GM10847 (cell line): ENCODE results near the gene AZIN2.

Experiments used
- POLR2A ChIP-seq: IDR thresholded peaks from 2 replicates; pipeline ENCODE4 v1.6.1; 2011; ENCODE audit not compliant: insufficient read length; ENCODE audit errors: extremely low read depth

AZIN2 gene

DNA sequence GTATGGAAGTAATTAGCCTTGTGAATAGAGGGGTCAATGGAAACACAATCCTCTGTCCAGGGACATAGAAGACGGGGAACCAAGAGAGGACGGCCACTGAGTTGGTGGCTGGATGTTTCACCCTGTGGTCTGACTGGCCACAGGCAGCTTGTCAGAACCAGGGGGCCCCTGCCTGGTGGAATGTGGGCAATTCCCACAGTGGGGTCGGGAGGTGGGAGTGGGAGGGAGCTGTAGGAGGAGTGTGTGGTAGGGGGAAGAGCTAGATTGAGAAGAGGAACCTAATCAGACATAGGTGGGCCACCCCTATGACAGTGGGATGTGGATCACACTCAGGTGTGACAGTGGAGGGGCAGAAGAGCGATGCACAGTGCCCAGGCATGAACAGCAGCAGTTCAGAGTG, 69.6 kb downstream of the AZIN2 start:
- no peak for TF ChIP-seq POLR2A

DNA sequence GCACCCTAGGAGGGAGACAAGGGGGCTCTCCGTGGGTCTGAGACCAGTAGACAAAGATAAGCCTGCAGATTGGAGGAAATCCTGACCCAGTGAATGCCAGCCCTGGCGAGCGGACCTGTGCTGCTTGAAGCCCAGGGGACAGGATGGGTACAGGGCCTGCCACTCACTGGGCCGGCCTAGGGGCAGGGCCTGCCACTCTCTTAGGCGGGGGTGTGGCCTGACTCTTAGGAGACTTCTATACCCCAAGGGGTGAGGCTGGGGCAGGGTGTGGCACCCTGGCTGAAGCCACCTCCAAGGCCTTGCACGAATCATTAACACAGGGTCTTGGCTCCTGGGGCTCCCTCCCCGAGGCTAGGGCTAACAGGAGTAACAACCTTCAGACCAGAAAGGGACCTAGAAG, 70.2 kb downstream of the AZIN2 start:
- TF ChIP-seq POLR2A: no peak

DNA sequence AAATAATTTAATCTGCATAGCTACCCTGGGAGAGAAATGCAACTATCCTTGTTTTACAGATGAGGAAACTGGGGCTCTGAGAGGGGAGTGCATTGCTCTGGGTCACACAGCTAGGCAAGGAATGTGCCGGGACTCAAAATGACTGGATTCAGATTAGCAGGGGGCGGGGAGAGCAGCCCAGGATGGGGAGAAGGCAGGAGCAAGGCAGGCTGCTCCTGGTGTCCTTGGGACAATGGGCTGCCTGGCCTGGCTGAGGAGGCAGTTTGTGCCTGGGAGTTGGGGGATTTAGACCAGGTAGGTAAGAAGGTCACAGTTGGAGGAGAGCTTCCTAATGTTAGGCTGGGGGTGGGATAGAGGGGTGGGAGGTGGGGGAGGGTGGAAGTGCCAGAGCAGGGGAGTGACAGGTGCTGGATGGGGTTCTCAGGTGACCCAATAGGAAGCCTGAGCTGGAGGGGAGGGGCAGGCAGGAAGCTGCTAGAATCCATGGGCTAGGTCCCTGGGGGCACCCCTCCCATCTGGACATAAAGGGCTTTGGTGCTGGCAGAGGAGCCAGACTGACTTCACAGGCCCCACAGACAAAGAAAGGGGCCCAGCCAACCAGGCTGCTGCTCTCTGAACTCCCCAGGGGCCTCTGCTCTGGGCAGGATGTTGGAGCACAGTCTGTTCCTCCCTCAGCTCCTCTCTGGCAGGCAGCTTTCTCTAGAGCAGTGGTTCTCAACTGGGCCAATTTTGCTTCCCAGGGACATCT, 71.9 kb downstream of the AZIN2 start:
- no peak for TF ChIP-seq POLR2A

DNA sequence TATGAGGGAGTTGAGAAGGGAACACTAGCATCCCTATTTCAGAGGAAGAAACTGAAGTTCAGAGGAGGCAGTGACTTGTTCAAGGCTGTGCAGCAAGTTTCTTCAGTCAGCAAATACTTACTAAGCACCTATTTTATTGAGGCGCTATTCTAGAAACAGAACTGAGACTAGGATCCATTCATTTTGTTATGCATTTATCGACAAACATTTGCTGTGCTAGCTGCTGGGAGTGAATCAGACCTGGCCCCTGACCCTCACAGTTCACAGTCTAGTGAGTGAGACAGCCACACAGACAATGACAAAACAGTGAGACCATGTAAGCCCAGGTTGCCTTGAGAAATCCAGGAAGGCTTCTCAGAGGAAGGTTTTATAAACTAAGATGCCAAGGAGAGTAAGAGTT, 72.7 kb downstream of the AZIN2 start:
- TF ChIP-seq POLR2A: no peak

DNA sequence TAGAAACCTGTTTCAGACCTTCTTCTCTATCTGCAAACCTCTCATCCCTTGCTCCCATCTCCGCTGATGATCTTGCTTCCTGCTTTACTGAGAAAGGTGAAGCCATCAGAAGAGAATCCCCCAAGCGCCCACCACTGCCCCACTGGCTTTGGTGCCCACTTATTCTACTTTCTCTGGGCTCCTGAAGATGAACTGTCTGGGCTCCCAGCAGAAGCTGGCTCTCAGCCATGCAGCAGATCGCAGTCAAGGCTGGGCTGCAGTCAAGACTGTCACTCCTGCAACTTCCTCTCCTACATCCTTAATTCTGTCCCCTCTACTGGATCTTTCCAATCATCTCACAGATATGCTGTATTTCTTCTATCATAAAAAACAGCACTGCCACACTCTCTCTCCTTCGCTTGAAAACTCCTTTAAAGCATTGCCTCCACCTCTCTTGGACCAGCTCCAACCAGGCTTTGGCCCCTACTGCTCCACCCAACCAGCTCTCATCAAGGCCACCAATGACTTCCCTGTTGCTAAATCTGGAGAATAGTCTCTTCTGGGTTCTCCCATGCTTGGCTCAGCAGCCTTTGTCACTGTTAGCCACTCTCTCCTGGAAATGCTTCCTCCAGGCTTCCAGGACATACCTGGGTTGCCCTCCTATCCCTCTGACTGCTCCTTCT, 75.1 kb downstream of the AZIN2 start:
- no peak for TF ChIP-seq POLR2A

DNA sequence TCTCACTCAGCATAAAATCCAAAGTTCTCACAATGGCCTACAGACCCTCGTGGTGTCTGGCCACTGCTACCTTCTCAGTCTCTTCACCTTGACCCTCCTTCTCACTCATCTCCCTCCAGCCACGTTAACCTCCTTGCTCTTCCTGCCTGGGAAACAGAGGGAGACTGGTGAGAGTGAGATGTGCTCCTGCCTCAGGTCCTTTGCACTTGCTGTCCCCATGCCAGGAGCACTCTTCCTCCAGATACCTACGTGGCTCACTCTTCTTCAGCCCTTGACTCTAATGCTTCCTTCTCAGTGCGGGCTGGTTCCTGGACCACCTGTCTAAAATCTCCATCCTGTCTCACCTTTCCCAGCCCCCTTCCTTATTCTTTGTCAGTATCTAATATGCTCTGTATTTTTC, 76.2 kb downstream of the AZIN2 start:
- TF ChIP-seq POLR2A: no peak

DNA sequence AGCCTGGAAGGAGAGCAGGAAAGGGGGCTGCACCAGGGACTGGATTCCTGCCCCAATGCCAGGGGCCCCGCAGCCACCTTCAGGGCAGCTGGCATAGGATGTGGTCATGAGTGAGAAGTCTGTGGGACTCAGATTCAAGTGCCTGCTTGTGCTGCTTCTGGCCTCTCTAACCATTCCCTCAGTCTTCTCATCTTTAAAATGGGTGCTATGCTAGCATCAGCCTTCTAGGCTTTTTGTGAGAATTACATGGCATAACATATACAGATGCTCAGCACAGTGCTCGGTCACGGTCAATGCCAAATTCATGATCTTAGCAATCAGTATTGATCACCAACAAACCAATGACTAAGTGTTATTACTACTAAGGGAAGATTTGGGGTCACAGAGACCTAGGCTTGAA, 77.4 kb downstream of the AZIN2 start:
- no peak for TF ChIP-seq POLR2A

DNA sequence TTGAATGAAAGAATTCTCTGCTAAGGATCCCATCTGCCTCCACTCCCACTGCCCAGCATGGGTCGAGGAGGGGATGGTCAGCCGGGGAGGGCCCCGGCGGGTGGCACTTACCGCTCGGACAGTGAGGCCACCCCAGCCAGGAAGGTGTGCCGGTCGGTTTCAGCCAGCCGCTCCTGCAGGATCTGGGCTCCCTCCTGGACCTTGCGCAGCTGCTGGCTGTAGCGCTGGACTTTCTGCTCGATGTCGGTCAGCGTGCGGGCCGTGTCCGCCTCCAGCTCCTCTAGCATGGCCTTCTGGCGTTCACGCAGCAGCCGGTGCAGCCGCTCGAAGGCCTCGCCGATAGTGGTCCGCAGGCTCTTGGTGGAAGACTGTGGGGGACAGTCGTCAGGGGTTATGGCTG, 78.6 kb downstream of the AZIN2 start:
- TF ChIP-seq POLR2A: no peak

DNA sequence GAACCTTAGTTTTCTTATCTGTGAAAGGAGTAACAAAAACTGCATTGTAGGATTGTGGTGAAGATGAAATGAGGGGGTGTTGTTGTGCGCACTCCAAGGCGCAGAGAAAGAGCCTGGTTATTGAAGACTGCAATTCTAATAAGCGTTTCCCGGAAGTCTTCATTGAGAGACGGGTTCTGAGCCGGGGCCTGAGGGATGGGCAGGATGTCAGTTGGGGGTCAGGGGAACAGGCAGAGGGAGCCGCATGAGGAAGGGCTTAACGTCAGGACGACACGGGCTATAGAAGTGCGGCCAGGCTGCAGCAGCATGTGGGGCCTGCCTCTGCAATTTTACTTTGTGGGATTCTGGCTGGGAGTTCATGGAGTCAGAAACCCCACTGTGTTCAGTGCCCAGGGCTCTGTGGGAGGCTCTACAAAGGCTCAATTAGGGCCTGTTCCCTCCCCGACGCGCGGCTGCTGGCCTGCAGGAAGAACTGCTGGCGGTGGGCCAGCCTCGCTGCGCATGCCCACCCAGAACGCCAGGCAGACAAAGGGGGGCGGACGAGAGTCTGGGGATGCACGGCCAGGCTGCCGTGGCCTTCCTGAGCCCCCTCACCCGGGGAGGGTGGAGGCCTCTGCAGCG, 80.2 kb downstream of the AZIN2 start:
- no peak for TF ChIP-seq POLR2A

DNA sequence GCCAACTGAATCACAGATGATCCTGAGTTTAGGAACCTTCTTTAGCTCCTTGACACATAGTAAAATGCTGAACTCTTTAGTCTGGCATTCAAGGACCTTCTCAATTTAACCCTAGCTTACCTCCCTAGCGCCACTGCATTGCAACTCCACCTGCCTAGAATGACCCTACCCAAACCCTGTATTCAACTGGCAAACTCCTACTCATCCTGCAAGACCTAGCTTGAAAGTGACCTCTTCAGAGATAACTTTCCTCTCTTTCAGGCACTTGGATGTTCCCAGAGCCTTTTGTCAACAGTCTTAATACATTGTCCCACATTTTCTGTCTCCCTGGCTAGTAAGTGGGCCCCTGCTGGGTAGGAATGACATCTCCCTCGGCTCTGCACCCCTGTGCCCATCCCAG, 81.2 kb downstream of the AZIN2 start:
- TF ChIP-seq POLR2A: no peak

DNA sequence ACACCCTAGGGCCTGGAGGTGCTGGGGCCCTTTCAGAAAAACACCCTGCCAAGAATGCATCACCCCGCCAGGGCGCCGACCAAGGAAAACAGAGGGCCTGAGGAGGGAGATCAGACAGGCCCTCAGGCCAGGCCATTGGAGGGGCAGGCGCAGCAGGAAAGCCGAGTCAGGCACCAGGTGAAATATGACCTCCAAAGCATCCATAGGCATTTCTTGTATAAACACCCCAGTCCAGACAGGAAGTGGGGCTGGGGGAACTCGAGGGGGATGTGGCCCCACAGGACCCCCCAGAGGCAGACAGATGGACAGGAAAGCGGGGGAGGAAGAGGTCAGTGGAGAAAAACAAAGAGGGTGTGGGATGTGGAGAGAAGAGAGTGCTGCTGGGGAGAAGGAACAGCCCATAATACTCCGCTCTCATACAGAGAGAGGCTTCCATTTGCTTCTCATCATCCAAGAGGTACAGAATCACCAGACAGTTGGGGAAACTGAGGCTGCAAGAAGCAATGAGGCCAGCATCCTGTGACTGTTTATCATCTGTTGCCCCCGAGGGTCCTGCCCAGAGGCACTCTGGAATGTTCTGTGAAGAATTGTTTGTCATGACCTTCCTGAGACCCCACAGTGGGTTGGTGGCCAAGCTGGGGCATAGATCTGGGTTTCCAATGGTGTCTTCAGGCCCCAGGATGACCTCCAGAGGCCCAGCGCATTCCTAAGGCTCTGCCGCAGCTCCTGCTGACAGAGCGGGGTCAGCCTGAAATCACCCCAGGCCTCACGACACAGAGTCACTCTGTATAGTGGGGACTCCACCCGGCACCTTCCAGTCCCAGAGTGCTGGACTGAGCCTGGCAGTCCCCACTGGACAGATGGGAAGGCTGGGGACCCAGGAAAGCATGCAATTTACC, 82.9 kb downstream of the AZIN2 start:
- no peak for TF ChIP-seq POLR2A

DNA sequence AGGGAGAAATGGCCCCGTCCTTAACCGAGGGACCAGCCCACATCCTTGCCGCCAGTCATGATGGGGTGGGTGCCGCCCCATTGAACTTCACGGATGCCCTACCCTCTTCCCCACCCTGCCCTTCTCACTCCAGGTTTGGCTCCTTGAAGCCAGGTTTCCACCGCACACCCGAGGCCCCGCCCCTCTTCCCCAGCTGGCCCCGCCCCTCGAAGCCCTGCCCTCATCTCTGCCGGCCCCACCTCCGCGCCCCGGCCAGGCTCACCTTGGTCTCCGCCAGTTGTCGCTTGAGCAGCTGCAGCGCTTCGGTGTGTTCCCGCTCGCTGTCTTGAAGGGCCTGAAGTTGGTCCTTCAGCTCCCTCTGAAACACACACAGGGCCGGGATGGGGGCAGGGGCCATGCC, 84.3 kb downstream of the AZIN2 start:
- TF ChIP-seq POLR2A: no peak

DNA sequence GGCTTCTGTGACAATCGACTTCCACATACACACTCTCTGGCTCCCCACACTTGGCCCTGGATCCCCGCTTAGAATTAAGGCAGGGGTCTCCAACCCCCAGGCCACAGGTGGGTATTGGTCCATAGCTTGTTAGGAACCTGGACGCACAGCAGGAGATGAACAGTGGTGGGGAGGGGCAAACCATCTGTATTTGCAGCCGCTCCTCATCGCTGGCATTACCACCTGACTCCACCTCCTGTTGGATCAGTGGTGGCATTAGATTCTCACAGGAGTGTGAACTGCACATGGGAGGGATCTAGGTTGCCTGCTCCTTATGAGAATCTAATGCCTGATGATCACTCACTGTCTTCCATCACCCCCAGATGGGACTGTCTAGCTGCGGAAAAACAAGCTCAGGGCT, 84.9 kb downstream of the AZIN2 start:
- TF ChIP-seq POLR2A: no peak

DNA sequence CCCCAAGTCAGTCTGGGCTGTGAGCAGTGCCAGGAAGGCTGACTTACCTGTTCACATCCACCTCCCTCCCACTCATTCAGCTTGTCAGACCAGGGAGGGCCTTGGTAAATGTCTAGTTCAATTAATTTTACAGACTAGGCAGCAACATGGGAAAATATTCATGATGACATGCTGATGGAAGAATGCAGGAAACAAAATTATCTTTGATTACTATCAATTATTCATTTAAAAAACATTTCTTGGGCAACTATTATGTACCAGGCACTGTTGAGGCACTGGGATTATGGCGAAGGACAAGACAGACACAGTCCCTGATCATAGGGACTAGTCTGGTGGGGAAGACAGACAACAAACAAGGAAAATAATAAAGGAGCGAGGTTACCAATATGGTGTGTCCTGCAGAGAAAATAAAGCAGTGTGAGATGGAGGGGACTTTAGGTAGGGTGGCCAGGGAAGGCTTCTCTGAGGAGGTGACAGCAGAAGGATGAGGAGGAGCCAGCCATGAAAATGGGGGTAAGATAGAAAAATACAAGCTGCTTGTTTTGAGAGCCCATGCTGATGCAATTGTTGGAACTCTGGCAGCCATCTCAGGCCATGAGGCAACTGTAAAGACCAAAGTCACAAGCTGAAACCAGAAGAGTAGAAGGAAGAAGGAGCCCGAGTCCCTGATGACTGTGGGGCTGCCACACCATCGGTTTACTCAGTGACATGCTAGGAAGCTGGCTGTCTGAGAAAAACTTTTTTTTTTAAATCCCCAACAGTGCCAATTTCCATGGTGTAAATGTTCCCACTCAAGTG, 86.9 kb downstream of the AZIN2 start:
- no peak for TF ChIP-seq POLR2A
